ENCODE measurements around the gene ALDH16A1. TPM values are rescaled to one million over a fixed set of nuclear protein-coding genes. Genes with fewer than 3 reads are reported as not detected.

The ALDH16A1 gene
- total and polyA plus RNA-seq, 10 of the 15 experiments (the other 5 are each of a cell fraction or from before 2014, with no cell fraction given): 1.7 to 49.3 (median 18.1) TPM

DNA sequence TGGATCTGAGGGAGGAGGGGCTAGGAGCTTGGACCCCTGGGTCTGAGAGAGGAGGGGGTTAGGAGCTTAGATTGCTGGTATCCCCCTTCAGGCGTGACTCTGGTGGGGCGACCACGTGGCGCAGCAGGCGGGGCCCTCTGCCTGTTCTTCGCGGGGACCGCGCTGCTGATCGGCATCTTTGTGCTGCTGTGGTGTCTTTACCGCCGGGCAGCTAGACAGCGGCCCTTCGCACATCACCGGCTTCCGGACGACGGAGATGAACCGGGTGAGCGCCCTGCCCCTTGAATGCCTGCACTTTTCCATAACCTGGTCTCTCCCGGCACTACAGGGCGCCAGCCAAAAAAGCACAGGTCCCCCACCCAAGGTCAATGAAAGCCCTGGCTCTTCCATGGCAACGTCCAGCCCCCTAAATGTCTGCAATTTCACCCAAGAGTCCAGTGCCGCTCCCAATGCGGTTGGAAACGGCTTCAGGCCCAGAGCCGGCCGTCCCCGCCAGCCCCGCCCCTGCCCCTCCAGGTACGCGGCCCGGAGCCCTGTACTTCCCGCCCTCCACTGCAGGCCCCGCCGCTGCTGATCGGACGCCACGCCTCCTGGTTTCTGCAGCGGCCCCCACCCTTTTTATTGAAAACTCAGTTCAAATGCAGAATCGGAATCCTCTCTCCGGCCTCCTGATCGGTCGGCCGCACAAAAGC, 25.0 kb upstream of the ALDH16A1 start:
- ChIA-PET SMC1A (ENCODE audit: uncharacterized antibody, unreplicated experiment) (interaction anchor here (1.4 kb wide), 1 partner anchor 202 kb away, joined by 3 read pairs; no protein-coding TSS in a partner anchor), POLR2A (interaction anchor here (0.6 kb wide), 1 partner anchor 159 kb away, joined by 3 read pairs; no protein-coding TSS in a partner anchor), RAD21 (ENCODE audit: unreplicated experiment) (interaction anchor here (0.7 kb wide), 1 partner anchor 40 kb away, joined by 3 read pairs; the partner anchor contains the start of gene KASH5), CTCF (interaction anchor here (1.3 to 3.3 kb wide), 3 partner anchors 24 to 46 kb away, joined by 3 to 17 read pairs (median 3); no protein-coding TSS in a partner anchor)
- no peak overlapping the region for H3K27ac ChIP-seq (ENCODE audit: control insufficient read depth, insufficient read depth)
- no peaks in the 10 kb centered on the region for H3K36me3 ChIP-seq (ENCODE audit: control insufficient read depth in 2 of 2, insufficient read depth in 2 of 2, low read length in 1 of 2)
- H2AFZ ChIP-seq (ENCODE audit: control insufficient read depth, low read depth, low read length): no peak overlapping the region
- in situ Hi-C loops (cut with MboI): no loop called here
- BruUV-seq (replicated peaks): no TSS peak
- no peaks in the 10 kb centered on the region for H3K9me3 ChIP-seq (replicated peaks; ENCODE audit: control insufficient read depth, insufficient read depth, low read length)
- FAIRE-seq: no peak
- H3K4me3 ChIP-seq: no peak overlapping the region
- H3K4me1 ChIP-seq (ENCODE audit: control insufficient read depth, insufficient read depth, low read length): no peaks in the 10 kb centered on the region; the same call in 1 of the 2 replicates
- intact Hi-C loops (cut with micrococcal nuclease; ENCODE audit: unreplicated experiment): no loop called here
- TF ChIP-seq, protein P1, sequence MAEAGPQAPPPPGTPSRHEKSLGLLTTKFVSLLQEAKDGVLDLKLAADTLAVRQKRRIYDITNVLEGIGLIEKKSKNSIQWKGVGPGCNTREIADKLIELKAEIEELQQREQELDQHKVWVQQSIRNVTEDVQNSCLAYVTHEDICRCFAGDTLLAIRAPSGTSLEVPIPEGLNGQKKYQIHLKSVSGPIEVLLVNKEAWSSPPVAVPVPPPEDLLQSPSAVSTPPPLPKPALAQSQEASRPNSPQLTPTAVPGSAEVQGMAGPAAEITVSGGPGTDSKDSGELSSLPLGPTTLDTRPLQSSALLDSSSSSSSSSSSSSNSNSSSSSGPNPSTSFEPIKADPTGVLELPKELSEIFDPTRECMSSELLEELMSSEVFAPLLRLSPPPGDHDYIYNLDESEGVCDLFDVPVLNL (IDR thresholded peaks at IDR 0.05; ENCODE audit: low read depth, low read length): no peak
- no peak for TF ChIP-seq ASH2L (IDR thresholded peaks at IDR 0.05; ENCODE audit: borderline replicate concordance, low read depth)
- no peak for TF ChIP-seq KDM1A (IDR thresholded peaks at IDR 0.05; ENCODE audit: borderline replicate concordance)
- TF ChIP-seq, protein P2, sequence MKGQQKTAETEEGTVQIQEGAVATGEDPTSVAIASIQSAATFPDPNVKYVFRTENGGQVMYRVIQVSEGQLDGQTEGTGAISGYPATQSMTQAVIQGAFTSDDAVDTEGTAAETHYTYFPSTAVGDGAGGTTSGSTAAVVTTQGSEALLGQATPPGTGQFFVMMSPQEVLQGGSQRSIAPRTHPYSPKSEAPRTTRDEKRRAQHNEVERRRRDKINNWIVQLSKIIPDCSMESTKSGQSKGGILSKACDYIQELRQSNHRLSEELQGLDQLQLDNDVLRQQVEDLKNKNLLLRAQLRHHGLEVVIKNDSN (IDR thresholded peaks at IDR 0.05; ENCODE audit: borderline replicate concordance, extremely low read length, insufficient read depth, low read depth, low read length): peak; percentile 37
- no peak for TF ChIP-seq RUNX3 (IDR thresholded peaks at IDR 0.05; ENCODE audit: low read length)
- TF ChIP-seq TCF3 (IDR thresholded peaks at IDR 0.05; ENCODE audit: borderline replicate concordance, insufficient read depth, low read depth, low read length): no peak
- peak; percentile 86 for TF ChIP-seq SUZ12 (IDR thresholded peaks at IDR 0.05; ENCODE audit: unreplicated experiment)
- TF ChIP-seq E4F1 (IDR thresholded peaks at IDR 0.05; ENCODE audit: borderline replicate concordance, partially characterized antibody): no peak
- H3K9ac ChIP-seq (ENCODE audit: control insufficient read depth, insufficient read depth, low read length): no peak overlapping the region
- H3K27me3 ChIP-seq (replicated peaks in 1 of 2; ENCODE audit: control insufficient read depth in 2 of 2, insufficient read depth in 2 of 2, low read length in 1 of 2): peaks cover 12 to 26% of the 10 kb centered on the region in 2 experiments
- peak; percentile 62 for ATAC-seq
- H4K20me1 ChIP-seq (ENCODE audit: control insufficient read depth, insufficient read depth): no peaks in the 10 kb centered on the region
- H3K4me2 ChIP-seq (ENCODE audit: control insufficient read depth, insufficient read depth): no peak overlapping the region
- DNase-seq (ENCODE audit: low read depth, low spot score): no peak
- no peaks in the 10 kb centered on the region for H3K79me2 ChIP-seq (ENCODE audit: control insufficient read depth, insufficient read depth, low read length)
- 4% methylated on average over 41 of the region's 45 CpGs for WGBS (ENCODE audit: insufficient coverage, insufficient replicate concordance, low lambda C conversion rate, missing lambda C conversion rate)

Measured in GM12878 (cell line).